HG03135 (cell line): ENCODE data around the gene CYTH3.
"Not testable (repeated sequence)": the region's sequence is repeated elsewhere in the genome, so short reads cannot be mapped to it uniquely, and the experiment has no call there.

Experiments used
- ATAC-seq: cut with Tn5 transposase; IDR thresholded peaks from one replicate; pipeline ENCODE4 v1.9.1; 2021; ENCODE audit warnings: mild to moderate bottlenecking, moderate library complexity; ENCODE audit not compliant: unreplicated experiment

The CYTH3 gene

GRCh38 chr7:6232534-6232933 is 39.9 kb downstream of the CYTH3 start:
- ATAC-seq = no peak

- ATAC-seq = no peak
These were observed 40.3 kb downstream of the CYTH3 start for GRCh38 chr7:6232116-6232515.

GRCh38 chr7:6231184-6231583 is 41.2 kb downstream of the CYTH3 start:
- no peak for ATAC-seq

DNA sequence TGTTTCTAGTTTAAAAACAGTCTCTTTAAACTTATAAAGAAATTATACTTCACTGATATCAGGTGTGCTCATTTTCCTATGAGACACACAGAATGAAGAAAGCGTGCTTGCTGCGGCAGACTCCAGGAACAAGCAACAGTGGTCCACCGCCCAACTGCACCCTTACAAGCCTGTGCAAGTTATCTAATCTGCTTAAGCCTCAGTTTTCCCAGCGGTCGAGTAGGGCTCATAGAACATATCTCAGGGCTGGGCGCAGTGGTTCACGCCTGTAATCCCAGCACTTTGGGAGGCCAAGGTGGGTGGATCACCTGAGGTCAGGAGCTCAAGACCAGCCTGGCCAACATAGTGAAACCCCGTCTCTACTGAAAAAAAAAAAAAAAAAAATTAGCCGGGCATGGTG is 43.1 kb downstream of the CYTH3 start:
- ATAC-seq = not testable (repeated sequence)

DNA sequence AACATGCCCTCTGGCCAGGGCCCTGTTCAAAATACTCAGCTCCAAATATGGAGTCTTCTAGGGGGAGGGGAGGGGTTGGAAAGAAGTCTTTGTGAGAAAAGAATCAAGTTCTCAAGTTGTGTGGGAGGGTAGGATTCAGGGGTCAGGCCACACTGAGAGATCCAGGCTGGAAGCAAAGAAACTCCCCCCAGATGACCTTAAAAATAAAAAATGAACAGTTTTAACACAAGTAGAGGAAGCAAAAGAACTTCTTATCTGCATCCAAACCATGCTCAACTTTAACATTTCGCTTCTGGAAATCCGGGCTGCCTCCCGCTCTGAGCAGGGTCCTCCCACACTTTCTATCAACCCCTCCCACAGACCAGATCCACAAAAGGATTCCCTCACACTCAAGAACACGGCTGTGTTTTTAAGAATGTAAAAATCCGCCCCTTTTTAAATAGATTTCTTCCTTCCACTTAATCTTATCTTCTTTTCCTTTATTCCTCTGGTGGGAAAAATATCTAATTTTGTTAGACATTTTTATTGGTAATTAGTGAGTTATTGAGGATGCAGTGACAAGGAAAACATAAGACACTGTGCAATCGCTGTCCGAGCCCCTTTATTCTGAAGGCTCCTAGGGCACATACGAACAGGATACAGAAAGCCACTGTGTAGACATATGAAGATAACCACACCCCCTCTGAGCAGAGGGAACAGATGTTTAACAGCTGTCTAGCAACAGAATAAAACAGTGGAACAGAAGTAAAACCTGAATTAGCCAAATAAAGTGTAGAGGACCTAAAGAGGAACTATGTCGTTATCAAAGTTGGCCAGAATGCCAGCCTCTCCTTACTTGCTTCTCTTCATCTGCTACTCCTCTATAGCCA is 43.8 kb downstream of the CYTH3 start:
- ATAC-seq = peak; percentile 89

DNA sequence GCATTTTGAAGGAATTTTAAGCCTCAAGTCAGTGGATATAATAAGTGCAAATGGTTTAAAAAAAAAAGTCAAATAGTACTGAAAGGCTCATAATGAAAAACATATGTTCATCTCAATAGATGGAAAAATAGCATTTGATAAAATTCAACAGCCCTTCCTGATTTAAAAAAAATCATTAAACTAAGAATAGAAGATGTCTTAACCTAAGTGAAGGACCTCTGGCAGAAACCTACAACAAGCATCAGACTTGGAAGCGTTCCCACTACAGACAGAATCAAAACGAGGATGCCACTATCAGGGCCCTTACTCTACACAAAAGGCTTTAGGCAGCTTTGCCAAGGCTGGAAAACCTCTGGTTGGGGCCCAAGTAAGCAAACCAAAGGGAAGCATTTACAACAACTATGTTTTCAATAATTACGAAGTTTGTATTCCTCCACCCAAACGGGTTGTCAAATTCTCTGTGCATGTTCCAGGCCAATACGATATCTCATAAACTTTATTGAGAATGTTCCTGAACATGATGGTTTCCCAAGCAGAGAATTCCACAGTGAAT is 45.1 kb downstream of the CYTH3 start:
- no peak for ATAC-seq

- ATAC-seq = no peak
These were observed 46.1 kb downstream of the CYTH3 start for GRCh38 chr7:6226194-6226799.

- ATAC-seq = not testable (repeated sequence)
These were observed 49.0 kb downstream of the CYTH3 start for GRCh38 chr7:6223411-6223810.

- ATAC-seq = not testable (repeated sequence)
These were observed 49.4 kb downstream of the CYTH3 start for GRCh38 chr7:6223010-6223409.

DNA sequence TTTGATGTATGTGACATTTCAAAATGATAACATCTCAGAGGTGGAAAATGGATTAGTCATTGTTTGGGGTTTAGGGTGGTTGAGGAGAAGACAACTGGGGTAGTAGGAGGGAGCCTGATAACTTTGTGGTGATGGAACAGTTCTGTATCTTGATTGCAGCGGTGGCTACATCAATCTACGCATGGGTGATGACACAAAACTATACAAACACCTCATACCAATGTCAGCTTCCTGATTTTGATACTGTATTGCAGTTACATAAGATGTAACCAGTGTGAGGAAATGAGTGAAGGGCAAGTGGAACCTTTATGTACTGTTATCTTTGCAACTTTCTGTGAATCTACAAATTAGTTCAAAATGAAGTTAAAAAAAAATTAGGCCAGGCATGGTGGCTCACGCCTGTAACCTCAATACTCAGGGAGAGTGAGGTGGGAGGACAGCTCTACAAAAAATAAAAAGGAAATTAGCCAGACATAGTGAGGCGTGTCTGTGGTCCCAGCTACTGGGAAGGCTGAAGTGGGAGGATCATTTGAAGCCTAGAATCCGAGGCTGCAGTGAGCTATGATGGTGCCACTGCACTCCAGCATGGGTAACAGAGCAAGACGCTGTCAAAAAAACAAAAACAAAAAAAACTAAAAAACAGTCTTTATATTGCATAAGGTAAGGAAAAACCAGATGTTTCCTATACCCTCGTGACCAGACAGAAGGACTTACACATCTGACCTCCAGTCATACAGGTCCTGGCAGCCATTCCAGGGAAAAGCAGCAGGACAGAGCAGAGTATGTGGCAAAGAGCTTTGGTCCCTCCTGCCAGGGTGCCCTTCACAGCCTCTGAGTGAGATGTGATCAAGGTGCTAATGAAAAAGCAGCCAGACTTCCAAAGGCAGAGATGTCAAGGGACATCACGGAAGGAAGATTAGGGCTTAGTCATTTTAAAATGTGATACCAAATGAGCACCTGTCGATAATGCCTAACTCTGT is 50.8 kb downstream of the CYTH3 start:
- ATAC-seq = no peak

- ATAC-seq = no peak
These were observed 54.1 kb downstream of the CYTH3 start for GRCh38 chr7:6218329-6218728.

DNA sequence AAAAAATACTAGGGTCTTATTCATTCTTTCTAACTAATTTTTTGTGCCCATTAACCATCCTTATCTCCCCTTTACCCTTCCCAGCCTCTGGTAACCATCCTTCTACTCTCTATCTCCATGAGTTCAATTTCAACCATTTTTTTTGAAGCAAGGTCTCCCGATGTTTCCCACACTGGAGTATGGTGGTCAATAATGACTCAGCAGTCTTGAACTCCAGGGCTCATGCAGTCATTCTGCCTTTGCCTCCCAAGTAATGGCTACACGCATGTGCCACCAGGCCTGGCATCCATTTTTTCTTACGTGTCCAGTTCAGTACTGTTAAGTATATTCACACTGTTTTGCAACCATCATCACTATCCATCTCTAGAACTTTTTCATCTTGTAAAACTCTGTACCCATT is 60.4 kb downstream of the CYTH3 start:
- ATAC-seq = no peak

DNA sequence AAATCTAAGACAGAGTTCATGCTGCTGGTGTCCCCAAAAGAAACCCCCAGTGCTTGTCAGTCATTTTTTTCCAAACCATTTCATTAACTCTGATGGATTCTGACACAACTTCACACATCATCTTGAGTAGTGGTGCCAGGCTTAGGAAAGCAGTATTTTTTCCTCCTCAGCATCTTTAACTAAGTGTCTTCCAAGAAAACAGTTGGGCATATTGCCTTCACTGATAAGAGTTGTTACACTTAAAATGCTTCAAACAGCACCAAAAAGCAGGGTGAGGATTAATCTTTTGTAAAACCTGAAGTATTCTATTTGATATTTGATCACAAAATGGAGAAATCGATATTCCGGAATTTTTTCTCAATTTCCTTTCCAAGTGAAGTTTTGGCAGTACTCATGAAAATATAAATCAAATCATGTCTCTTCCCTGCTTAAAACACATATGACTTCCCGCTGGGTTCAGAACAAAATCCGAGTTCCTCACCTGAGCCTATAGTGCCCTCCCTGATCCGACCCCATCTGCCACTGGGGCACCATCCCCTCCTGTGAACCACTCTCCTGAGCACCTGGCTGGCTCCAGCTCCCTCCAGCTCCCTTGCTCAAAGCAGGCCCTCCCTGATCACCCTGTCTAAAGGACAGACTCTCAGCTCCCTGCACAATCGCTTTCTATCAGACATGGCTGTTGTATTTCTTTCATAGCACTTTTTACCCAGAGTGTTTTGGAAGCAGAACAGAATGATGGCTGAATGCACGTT is 61.6 kb downstream of the CYTH3 start:
- ATAC-seq = no peak

GRCh38 chr7:6209340-6209739 is 63.1 kb downstream of the CYTH3 start:
- ATAC-seq = no peak

- no peak for ATAC-seq
These were observed 63.7 kb downstream of the CYTH3 start for GRCh38 chr7:6208573-6209328.

DNA sequence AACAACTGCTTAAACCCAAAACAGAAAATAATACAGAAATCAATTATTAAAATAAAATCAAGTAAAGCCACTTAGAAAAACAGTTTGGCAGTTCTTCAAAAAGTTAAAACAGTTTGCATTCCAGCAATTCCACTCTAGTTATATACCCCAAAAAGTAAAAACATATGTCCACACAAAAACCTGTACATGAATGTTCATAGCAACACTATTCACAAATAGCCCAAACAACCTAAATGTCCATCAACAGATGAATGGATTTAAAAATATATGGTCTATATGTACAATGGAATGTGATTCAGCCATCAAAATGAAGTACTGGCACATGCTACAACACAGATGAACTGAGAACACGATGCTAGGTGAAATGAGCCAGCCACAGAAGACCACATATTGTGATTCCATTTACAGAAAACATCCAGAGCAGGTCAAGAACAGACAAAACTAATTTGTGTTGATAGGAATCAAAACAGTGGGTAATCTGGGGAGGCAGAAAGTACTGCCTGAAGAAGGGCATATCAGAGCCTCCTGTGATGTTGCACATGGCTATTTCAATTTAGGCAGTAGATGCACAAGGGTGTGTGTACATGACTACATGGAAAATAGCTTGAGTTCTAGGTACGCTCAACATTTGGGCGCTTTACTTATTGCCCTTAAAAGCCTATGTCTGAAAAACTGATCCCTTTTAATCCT is 66.3 kb downstream of the CYTH3 start:
- ATAC-seq = no peak

DNA sequence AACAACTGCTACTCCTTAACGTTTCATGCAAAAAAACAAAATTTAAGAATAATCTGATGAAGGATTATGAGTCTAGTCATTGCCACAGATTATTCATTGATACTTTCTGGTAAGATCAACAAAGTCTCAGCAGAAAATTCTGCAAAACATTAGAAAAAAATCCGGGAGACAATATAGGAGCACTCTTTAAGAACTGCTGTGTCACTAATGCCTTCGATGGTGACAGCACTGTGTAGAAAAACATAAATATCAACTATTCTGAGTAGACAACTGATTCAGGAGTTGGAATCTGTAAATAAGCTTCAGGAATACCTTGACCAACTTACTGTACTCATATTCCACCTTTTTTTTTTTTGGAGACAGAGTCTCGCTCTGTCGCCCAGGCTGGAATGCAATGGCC is 69.0 kb downstream of the CYTH3 start:
- no peak for ATAC-seq

DNA sequence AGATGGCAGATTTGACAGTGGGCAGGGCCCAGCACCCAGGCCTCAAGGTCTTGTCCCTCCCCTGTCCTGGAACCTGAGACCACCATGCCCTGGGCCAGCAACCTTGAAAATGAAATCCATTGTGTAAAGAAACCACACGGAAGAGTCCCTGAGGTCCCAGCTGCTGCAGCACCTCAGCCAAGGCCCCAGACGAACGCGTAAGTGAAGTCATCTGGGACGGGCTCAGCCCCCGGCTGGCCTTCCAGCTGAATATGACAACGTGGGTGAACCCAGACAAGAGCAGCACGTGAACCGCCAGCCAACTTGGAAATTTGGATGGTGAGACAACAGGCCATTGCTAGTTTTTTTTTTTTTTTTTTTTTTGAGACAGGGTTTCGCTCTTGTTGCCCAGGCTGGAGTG is 70.3 kb downstream of the CYTH3 start:
- no peak for ATAC-seq

DNA sequence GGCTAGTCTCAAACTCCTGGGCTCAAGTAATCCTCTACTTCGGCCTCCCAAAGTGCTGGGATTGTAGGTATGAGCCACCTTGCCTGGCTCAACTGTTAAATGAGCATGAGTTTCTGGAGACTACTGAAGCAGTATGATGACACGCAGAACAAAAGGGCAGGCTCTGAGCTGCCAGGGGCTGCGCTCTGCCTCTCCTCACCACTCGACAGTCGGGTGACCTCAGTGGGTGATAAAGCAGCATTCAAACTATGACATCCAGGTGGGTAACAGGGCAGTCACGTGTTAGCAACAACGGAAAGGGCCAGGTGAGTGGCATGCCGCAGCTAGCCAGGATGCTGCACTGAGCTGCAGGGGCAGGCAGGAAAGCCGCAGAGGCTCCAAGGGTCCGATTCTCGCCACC is 71.5 kb downstream of the CYTH3 start:
- ATAC-seq = no peak
